SU-DHL-6 (cell line): Measurements from ENCODE around the gene MYO1D.

Source experiments
- CTCF ChIP-seq: fragments of 200-600 bp; sonication (generic); IDR thresholded peaks from one replicate; pipeline ENCODE4 v1.5.1; 2017; ENCODE audit warnings: antibody characterized with exemption, mild to moderate bottlenecking, low read length, moderate library complexity; ENCODE audit not compliant: insufficient read depth, poor library complexity, severe bottlenecking
- EZH2phosphoT487 ChIP-seq: fragments of 200-600 bp; sonication (generic), shearing (Covaris generic); conservative IDR thresholded peaks from 2 replicates; pipeline ENCODE4 v1.6.1; 2018; ENCODE audit warnings: mild to moderate bottlenecking, antibody characterized with exemption, low read length, moderate library complexity, mixed read lengths

- TF ChIP-seq CTCF (no peak), EZH2phosphoT487 (no peak)
Observed at GRCh38 chr17:32697728-32698625, 178.9 kb downstream of the MYO1D start.
